ENCODE data around the gene FERMT1.

DNA sequence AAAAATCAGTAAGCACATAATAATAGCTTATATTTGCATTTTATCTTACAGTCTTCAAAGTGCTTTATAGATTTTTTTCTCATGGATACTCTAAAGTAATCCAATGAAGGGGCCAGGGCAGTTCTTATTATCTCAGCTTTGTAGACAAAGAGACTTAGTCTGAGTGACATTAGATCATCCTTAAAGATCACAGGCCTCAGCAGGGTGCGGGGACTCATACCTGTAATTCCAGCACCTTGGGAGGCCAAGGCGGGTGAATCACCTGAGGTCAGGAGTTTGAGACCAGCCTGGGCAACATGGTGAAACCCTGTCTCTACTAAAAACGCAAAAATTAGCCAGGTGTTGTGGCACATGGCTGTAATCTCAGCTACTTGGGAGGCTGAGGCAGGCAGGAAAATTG, 14.5 kb downstream of the FERMT1 start:
- TF ChIP-seq, protein P1, sequence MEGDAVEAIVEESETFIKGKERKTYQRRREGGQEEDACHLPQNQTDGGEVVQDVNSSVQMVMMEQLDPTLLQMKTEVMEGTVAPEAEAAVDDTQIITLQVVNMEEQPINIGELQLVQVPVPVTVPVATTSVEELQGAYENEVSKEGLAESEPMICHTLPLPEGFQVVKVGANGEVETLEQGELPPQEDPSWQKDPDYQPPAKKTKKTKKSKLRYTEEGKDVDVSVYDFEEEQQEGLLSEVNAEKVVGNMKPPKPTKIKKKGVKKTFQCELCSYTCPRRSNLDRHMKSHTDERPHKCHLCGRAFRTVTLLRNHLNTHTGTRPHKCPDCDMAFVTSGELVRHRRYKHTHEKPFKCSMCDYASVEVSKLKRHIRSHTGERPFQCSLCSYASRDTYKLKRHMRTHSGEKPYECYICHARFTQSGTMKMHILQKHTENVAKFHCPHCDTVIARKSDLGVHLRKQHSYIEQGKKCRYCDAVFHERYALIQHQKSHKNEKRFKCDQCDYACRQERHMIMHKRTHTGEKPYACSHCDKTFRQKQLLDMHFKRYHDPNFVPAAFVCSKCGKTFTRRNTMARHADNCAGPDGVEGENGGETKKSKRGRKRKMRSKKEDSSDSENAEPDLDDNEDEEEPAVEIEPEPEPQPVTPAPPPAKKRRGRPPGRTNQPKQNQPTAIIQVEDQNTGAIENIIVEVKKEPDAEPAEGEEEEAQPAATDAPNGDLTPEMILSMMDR (IDR thresholded peaks at IDR 0.05), result no peak
- no peak for TF ChIP-seq POLR2A (IDR thresholded peaks at IDR 0.05)

Measured in tibial nerve (tissue), 3 donors.